Endodermal cell (in vitro differentiated cells): ENCODE measurements around the gene RAB7A. TPM values are rescaled to one million over a fixed set of nuclear protein-coding genes. Genes with fewer than 3 reads are reported as not detected.

Source experiments
- DNase-seq: peaks from one replicate; pipeline ENCODE4 v3.0.0-alpha.2; 2017
- H3K27ac ChIP-seq: 2 replicates; pipeline ENCODE4 v1.5.1; 2013; ENCODE audit warnings: mild to moderate bottlenecking, low read depth, low read length, moderate library complexity
- H3K27me3 ChIP-seq: 2 replicates; pipeline ENCODE4 v1.6.1; 2013; ENCODE audit warnings: mild to moderate bottlenecking, low read length, moderate library complexity; ENCODE audit not compliant: insufficient read depth, control insufficient read depth, poor library complexity, severe bottlenecking
- H3K36me3 ChIP-seq: 2 replicates; pipeline ENCODE4 v1.7.0; 2013; ENCODE audit warnings: mild to moderate bottlenecking, low read length, moderate library complexity; ENCODE audit not compliant: control insufficient read depth, insufficient read depth
- H3K4me1 ChIP-seq: one replicate; pipeline ENCODE4 v1.7.0; 2013; ENCODE audit warnings: low read length; ENCODE audit not compliant: control insufficient read depth, insufficient read depth
- H3K4me3 ChIP-seq: 2 replicates; pipeline ENCODE4 v1.5.1; 2013; ENCODE audit warnings: mild to moderate bottlenecking, low read length, moderate library complexity
- H3K9ac ChIP-seq: 2 replicates; pipeline ENCODE4 v1.6.1; 2013; ENCODE audit warnings: mild to moderate bottlenecking, low read length, moderate library complexity; ENCODE audit not compliant: poor library complexity, severe bottlenecking; ENCODE audit errors: extremely low read depth
- H3K9me3 ChIP-seq: 2 replicates; pipeline ENCODE4 v1.6.1; 2013; ENCODE audit warnings: mild to moderate bottlenecking, low read length, moderate library complexity; ENCODE audit not compliant: control insufficient read depth
- H3K27ac Mint-ChIP-seq: 2 replicates; pipeline ENCODE4 v1.8.0; 2020; ENCODE audit warnings: mixed read lengths
- H3K27me3 Mint-ChIP-seq: 2 replicates; pipeline ENCODE4 v1.8.0; 2021; ENCODE audit warnings: mild to moderate bottlenecking, mixed read lengths; ENCODE audit not compliant: insufficient read depth
- H3K36me3 Mint-ChIP-seq: 2 replicates; pipeline ENCODE4 v1.8.0; 2020; ENCODE audit warnings: low read depth, mixed read lengths
- H3K4me1 Mint-ChIP-seq: 2 replicates; pipeline ENCODE4 v1.8.0; 2020; ENCODE audit warnings: mixed read lengths
- H3K4me3 Mint-ChIP-seq: 2 replicates; pipeline ENCODE4 v1.8.0; 2020; ENCODE audit warnings: mild to moderate bottlenecking, moderate library complexity, mixed read lengths
- H3K9me3 Mint-ChIP-seq: 2 replicates; pipeline ENCODE4 v1.8.0; 2020; ENCODE audit warnings: mild to moderate bottlenecking, mixed read lengths
- CTCF ChIP-seq: fragments of 200-600 bp; sonication (generic); conservative IDR thresholded peaks from 2 replicates; pipeline ENCODE4 v1.5.0; 2021; ENCODE audit warnings: antibody characterized with exemption, mild to moderate bottlenecking
- WGBS, 2 experiments: methylation state at CpG; one replicate each; pipeline versions ENCODE4 v1.1.5 to v1.1.7; 2013; ENCODE audit warnings: missing lambda C conversion rate in 2 of 2, mixed read lengths in 1 of 2; ENCODE audit not compliant: insufficient coverage in 1 of 2, insufficient read length in 1 of 2; 5-methylcytosine and 5-hydroxymethylcytosine counted together
- total RNA-seq, 2 donors: library from RNA; stranded (reverse); fragmentation: NEBNext Ultra II Directional in 1 of 2; extraction: Animal tissue kit (Norgen Biotek cat#: 25700) in 1 of 2; gene quantifications; 2 replicates in 1 of 2; 3 replicates in 1 of 2; pipeline ENCODE4 v1.2.1, GENCODE V29; 2021

RAB7A gene
- total RNA-seq, 2 donors from 2014 or later, result 166 to 194 TPM

GRCh38 chr3:128709506-128710210, 16.3 kb upstream of the RAB7A start:
- H3K4me3 Mint-ChIP-seq, result no peak overlapping the region
- WGBS, 2 experiments, result 85 to 94% methylated on average over 3 to 6 of the region's 10 CpGs
- no peaks in the 10 kb centered on the region for H3K36me3 ChIP-seq
- H3K27ac Mint-ChIP-seq, result no peak overlapping the region
- no peak overlapping the region for H3K4me3 ChIP-seq
- no peaks in the 10 kb centered on the region for H3K9me3 Mint-ChIP-seq
- H3K4me1 Mint-ChIP-seq, result peaks cover 25% of the 10 kb centered on the region
- H3K9me3 ChIP-seq, result no peaks in the 10 kb centered on the region
- H3K27ac ChIP-seq, result no peak overlapping the region
- H3K4me1 ChIP-seq, result no peaks in the 10 kb centered on the region
- H3K9ac ChIP-seq, result no peak overlapping the region
- H3K27me3 ChIP-seq, result no peaks in the 10 kb centered on the region
- H3K36me3 Mint-ChIP-seq, result no peaks in the 10 kb centered on the region
- peaks cover 3% of the 10 kb centered on the region for H3K27me3 Mint-ChIP-seq
- no peak for DNase-seq
- TF ChIP-seq CTCF, result no peak

GRCh38 chr3:128710816-128711433, 15.1 kb upstream of the RAB7A start:
- 95 to 96% methylated on average over 6 to 7 of the region's 7 CpGs for WGBS, 2 experiments
- Mint-ChIP-seq H3K4me1 (peaks cover 25% of the 10 kb centered on the region), H3K4me3 (no peak overlapping the region), H3K36me3 (no peaks in the 10 kb centered on the region), H3K27ac (no peak overlapping the region), H3K27me3 (peaks cover 6% of the 10 kb centered on the region), H3K9me3 (no peaks in the 10 kb centered on the region)
- Histone ChIP-seq H3K9ac (no peak overlapping the region), H3K27me3 (no peaks in the 10 kb centered on the region), H3K4me3 (no peak overlapping the region), H3K27ac (no peak overlapping the region), H3K36me3 (no peaks in the 10 kb centered on the region), H3K9me3 (no peaks in the 10 kb centered on the region), H3K4me1 (no peaks in the 10 kb centered on the region)
- no peak for TF ChIP-seq CTCF
- DNase-seq, result no peak

- no peak overlapping the region for H3K27ac Mint-ChIP-seq
- H3K9me3 Mint-ChIP-seq, result no peaks in the 10 kb centered on the region
- H3K4me1 Mint-ChIP-seq, result peaks cover 22% of the 10 kb centered on the region
- H3K27me3 ChIP-seq, result no peaks in the 10 kb centered on the region
- H3K4me1 ChIP-seq, result no peaks in the 10 kb centered on the region
- WGBS, 2 experiments, result 74 to 86% methylated on average over 4 of the region's 4 CpGs
- DNase-seq, result no peak
- no peak overlapping the region for H3K4me3 ChIP-seq
- H3K36me3 Mint-ChIP-seq, result no peaks in the 10 kb centered on the region
- H3K27ac ChIP-seq, result no peak overlapping the region
- no peaks in the 10 kb centered on the region for H3K36me3 ChIP-seq
- H3K4me3 Mint-ChIP-seq, result no peak overlapping the region
- no peak for TF ChIP-seq CTCF
- H3K9me3 ChIP-seq, result no peaks in the 10 kb centered on the region
- H3K9ac ChIP-seq, result no peak overlapping the region
- peaks cover 6% of the 10 kb centered on the region for H3K27me3 Mint-ChIP-seq
Measured at GRCh38 chr3:128712848-128713247, 13.1 kb upstream of the RAB7A start.
